Measurements from ENCODE around the gene HLA-DPA1. TPM values are rescaled to one million over a fixed set of nuclear protein-coding genes. Genes with fewer than 3 reads are reported as not detected.

Gene HLA-DPA1
- total and polyA plus RNA-seq, 4 donors = 12.0 to 49.3 (median 29.2) TPM

DNA sequence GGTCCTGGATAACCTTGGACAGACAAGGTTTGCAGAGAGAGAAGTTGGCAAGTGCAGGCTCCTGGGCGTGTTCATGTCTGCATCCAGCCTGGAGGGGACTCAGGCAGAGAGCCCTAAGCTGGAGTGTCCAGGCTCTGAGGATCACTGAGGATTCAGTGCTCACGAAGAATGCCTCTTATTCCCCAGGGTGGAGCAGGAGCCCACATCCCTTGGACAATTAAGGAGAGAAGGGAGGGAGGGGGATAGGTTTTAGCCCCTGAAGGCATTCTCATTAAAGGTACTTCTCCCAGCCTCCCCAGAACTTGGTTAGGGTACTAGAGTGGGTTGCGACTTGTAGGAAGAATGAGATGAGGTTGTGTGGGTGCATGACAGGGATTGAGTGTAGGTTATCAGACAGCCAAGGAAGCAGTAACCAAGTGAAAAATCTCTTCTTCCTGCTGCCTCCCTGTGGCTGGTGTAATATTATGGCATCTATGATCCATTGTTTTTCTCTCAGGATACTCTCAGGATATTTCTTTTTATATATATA is 3.0 kb upstream of the HLA-DPA1 start:
- no peak for DNase-seq (ENCODE audit: low spot score)
- Histone ChIP-seq H3K36me3 (ENCODE audit: control insufficient read depth in 4 of 4, insufficient read depth in 3 of 4, low read depth in 1 of 4, low read length in 3 of 4) (no peaks in the 10 kb centered on the region), H3K27ac (ENCODE audit: low read depth in 1 of 2, low read length in 2 of 2) (peak overlapping the region in 1 of 2 donors; percentile 32), H3K27me3 (ENCODE audit: control insufficient read depth in 4 of 4, insufficient read depth in 4 of 4, low read length in 3 of 4) (no peaks in the 10 kb centered on the region), H3K9me3 (ENCODE audit: control insufficient read depth in 4 of 4, low read length in 3 of 4) (no peaks in the 10 kb centered on the region), H3K9ac (ENCODE audit: low read depth in 1 of 2, low read length in 2 of 2) (peak overlapping the region in 1 of 2 donors; percentile 59), H3K4me1 (ENCODE audit: control insufficient read depth in 4 of 4, insufficient read depth in 4 of 4, low read length in 3 of 4) (peaks cover 0 to 8% (median 5%) of the 10 kb centered on the region in 4 donors), H3K4me3 (ENCODE audit: low read depth in 1 of 3, low read length in 3 of 3) (peak overlapping the region; percentile 23 to 37 (median 30))
- TF ChIP-seq SP1 (IDR thresholded peaks at IDR 0.05) (no peak), HNF4A (conservative IDR thresholded peaks at IDR 0.05) (no peak), FOXA2 (IDR thresholded peaks at IDR 0.05) (no peak), NR2F2 (IDR thresholded peaks at IDR 0.05) (no peak), GABPA (IDR thresholded peaks at IDR 0.05 in 1 of 2, conservative IDR thresholded peaks at IDR 0.05 in 1 of 2) (no peak), ZBTB33 (IDR thresholded peaks at IDR 0.05) (no peak), TAF1 (conservative IDR thresholded peaks at IDR 0.05) (no peak), RXRA (IDR thresholded peaks at IDR 0.05) (no peak), CTCF (IDR thresholded peaks at IDR 0.05; ENCODE audit: low read depth, low read length, missing input control) (no peak), YY1 (IDR thresholded peaks at IDR 0.05) (no peak), JUND (IDR thresholded peaks at IDR 0.05) (no peak), HNF4G (IDR thresholded peaks at IDR 0.05) (no peak), FOXA1 (IDR thresholded peaks at IDR 0.05) (no peak), RAD21 (IDR thresholded peaks at IDR 0.05) (no peak), MAX (IDR thresholded peaks at IDR 0.05) (no peak), EGR1 (IDR thresholded peaks at IDR 0.05; ENCODE audit: low read depth in 2 of 2) (no peak)
- TF ChIP-seq, protein P1, sequence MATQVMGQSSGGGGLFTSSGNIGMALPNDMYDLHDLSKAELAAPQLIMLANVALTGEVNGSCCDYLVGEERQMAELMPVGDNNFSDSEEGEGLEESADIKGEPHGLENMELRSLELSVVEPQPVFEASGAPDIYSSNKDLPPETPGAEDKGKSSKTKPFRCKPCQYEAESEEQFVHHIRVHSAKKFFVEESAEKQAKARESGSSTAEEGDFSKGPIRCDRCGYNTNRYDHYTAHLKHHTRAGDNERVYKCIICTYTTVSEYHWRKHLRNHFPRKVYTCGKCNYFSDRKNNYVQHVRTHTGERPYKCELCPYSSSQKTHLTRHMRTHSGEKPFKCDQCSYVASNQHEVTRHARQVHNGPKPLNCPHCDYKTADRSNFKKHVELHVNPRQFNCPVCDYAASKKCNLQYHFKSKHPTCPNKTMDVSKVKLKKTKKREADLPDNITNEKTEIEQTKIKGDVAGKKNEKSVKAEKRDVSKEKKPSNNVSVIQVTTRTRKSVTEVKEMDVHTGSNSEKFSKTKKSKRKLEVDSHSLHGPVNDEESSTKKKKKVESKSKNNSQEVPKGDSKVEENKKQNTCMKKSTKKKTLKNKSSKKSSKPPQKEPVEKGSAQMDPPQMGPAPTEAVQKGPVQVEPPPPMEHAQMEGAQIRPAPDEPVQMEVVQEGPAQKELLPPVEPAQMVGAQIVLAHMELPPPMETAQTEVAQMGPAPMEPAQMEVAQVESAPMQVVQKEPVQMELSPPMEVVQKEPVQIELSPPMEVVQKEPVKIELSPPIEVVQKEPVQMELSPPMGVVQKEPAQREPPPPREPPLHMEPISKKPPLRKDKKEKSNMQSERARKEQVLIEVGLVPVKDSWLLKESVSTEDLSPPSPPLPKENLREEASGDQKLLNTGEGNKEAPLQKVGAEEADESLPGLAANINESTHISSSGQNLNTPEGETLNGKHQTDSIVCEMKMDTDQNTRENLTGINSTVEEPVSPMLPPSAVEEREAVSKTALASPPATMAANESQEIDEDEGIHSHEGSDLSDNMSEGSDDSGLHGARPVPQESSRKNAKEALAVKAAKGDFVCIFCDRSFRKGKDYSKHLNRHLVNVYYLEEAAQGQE (IDR thresholded peaks at IDR 0.05) = no peak
- TF ChIP-seq, protein P2, sequence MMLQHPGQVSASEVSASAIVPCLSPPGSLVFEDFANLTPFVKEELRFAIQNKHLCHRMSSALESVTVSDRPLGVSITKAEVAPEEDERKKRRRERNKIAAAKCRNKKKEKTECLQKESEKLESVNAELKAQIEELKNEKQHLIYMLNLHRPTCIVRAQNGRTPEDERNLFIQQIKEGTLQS (IDR thresholded peaks at IDR 0.05) = no peak
- 55% methylated on average over 3 of the region's 3 CpGs for WGBS
